Renal cortex interstitium (tissue), 11 donors: ENCODE measurements around the gene MAP3K14. TPM values are rescaled to one million over a fixed set of nuclear protein-coding genes. Genes with fewer than 3 reads are reported as not detected.

Source experiments
- DNase-seq, 11 donors: peaks; one replicate each; pipeline ENCODE4 v3.0.0-alpha.2; 2013; ENCODE audit warnings: low read depth in 9 of 11, low spot score in 4 of 11; ENCODE audit errors: extremely low read depth in 1 of 11
- polyA plus RNA-seq, 3 donors: library from polyadenylated mRNA; unstranded; fragments of 120-200 nt; gene quantifications; one replicate each; pipeline ENCODE4 v1.2.1, GENCODE V29; 2013; ENCODE audit not compliant: insufficient read length in 3 of 3

Gene MAP3K14
- polyA plus RNA-seq, 3 donors = 4.5 to 7.7 (median 5.1) TPM

DNA sequence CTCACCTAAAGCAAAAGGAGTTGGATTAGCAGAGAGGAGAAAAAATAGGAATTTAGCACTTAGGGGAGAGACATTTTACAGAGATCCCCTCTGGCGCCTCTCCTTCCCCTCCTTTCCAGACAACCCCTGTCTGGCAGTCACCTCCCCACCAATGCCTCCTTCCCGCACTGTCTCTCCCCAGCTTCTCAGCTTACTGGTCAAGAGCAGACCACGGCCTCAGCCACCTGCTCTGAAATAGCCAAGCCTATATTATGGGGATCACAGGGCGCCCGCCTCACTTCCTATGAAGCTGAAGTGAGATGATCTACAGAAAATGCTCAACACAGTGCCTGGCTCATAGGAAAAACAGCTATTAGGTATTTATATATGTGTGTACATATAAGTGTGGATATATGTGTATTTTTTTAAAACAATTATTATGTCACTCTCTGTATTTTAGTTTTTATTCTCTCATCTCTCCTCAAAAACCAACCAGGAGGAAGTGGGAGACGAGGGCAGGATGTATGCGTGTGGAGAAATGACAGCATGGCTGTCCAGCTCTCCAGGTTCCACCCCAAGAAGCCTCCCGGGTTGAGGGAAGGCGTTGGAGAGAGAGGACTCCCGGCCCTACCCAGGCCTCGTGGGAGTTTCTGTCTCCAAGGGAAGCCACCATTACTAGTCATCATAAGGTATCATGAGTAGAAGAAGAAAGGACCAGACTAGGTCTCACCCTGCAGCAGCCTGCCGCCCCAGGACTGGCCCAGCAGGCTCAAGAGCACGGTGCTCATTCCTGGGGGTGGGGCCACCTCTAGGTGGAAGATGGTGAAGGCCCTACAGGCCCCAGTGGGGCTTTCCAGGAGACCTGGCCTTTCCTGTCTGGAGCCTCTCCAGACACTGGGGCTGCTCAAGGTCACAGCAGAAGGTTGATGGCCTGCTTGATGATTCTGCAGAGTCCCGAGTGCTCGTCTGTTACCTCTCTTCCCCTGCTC, 27.2 kb downstream of the MAP3K14 start:
- DNase-seq = no peak

DNA sequence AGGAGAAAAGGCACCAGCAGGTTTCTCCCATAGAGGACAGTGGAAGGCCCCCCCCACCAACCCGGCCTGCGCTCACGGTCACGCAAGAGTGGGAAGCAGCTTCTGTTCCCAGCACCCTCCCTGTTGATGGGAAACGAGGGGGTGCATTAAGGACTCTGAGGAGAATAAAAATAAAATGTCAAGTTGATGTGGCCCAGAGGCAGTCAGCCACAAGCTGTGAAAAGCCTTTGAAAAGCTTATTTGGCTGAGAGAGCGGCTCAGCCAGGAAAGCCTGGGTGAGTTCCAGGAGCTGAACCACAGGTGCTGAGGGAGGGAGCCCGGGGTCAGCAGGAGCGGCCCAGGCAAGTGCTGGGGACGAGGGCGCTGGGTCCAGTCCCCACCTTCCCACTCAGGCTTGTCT, 28.0 kb downstream of the MAP3K14 start:
- DNase-seq = no peak

DNA sequence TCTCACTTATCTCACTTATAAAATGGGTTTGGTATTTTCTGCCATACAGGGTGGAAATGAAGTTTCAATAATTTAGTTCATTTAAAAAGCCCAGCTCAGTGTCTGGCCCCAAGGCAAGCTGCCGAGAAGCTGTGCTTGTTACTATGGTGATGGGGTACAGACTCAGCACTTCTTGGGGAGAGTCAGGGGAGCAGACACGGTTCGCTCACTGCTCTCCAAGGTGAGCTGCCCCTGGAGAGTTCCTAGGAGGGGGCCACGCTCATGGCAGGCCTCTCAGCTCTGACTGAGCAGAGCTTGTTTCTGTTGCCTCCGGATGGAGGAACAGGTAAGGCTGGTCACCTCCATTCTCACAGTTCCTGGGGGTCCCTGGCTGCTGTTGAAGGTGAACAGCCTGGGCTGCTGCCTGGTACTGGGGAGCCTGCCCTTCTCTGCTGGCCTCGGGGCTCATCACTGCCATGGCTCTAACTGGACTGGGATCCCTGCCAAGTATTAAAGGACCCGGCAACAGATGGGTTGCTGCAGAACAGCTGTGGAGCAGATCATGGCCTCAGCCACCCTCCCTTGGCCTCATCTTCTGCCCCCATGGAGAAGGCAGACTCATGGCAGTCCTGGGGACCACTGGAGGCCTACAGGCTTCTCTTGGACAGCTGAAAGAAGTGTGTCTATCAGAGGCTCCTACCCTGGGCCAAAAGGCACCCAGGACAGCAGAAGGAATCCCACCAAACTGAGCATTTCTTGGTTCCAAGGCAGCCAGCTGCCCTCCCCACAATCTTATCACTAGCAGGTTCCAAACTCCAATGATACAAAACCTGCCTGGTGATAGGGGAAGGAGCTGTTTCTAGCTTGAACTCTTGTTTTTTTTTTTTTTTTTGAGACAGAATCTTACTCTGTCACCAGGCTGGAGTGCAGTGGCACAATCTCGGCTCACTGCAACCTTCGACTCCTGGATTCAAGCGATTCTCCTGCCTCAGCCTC, 29.0 kb downstream of the MAP3K14 start:
- no peak for DNase-seq

DNA sequence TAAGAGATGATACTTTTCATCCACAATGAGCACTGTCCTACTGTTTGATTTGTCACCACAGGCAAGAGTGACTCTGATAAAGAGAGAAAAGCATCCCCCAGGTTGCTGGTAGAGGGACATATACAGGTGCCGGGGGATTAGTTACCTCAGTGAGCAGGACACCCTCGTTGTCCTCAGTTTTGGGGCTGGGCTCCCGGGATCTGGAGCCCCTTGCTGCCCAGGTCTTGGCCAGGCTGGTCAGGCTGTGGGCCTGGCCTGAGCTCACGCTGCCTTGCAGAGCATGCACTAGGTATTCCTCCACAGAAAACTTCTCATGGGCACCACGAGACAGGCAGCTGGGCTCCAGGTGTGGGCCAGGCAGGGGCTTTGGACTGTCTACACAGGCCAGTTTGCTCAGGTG, 30.5 kb downstream of the MAP3K14 start:
- DNase-seq = no peak

DNA sequence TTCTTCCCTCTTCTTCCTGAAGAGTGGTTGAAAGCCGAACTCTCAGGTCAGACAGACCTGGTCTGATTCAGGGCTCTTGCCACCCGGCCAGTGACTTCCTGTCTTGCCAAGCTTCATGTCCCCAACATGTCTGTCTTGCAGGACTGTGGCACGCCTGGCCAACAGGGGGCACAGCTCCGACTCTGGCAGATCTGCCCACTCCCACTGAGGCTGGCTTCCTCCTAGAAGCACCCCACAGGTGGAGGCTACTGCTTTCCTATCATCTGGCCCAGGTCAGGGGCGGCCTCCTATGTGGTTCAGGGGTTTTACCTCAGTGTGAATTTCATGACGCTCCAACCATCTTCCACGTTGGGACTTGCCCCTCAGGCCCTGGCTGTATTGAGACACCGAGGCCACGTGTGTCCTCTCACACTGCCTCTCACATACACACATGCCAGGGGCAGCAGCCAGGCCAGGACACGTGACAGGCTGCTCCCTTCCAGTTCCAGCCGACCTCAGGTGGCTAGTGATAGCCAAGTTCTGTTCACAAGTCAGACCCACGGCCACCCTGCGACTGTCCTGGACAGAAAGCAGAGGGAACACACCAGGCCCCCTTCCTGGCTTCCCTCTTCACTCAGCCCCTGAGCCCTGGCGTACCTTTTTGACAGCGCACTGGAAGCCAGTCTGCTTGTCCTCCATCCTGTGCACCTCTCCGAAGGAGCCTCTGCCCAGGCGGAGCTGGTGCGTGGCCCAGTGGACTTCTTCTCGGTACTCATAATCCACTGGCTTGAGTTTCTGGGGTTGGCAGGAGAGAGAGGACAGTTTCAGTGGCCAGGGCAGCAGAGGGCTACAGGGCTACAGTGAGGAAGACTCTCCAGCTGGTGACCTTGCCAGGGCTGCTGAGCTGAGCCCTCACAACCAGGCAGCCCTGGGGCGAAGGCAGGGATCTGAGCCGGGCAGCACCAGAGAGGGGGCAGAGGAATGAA, 32.4 kb downstream of the MAP3K14 start:
- no peak for DNase-seq

DNA sequence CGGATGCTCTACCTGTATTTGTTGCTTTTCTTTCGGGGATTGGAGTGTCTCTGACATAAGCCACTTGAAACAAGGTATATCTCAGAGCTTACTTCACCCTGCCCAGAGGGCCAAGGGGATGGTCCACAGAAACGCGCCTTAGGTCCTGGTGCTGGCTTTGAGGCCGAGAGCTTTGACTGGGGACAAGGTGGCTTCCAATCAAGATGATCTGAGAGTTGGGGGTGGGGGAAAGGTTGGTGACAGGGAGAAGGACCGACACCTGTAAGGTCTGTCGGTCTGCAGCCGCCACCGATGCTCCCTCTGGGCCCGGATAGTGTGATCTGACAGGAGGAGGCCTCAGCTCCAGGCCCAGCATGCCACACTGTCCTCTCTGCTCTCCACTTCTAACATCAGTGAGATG, 33.1 kb downstream of the MAP3K14 start:
- no peak for DNase-seq

DNA sequence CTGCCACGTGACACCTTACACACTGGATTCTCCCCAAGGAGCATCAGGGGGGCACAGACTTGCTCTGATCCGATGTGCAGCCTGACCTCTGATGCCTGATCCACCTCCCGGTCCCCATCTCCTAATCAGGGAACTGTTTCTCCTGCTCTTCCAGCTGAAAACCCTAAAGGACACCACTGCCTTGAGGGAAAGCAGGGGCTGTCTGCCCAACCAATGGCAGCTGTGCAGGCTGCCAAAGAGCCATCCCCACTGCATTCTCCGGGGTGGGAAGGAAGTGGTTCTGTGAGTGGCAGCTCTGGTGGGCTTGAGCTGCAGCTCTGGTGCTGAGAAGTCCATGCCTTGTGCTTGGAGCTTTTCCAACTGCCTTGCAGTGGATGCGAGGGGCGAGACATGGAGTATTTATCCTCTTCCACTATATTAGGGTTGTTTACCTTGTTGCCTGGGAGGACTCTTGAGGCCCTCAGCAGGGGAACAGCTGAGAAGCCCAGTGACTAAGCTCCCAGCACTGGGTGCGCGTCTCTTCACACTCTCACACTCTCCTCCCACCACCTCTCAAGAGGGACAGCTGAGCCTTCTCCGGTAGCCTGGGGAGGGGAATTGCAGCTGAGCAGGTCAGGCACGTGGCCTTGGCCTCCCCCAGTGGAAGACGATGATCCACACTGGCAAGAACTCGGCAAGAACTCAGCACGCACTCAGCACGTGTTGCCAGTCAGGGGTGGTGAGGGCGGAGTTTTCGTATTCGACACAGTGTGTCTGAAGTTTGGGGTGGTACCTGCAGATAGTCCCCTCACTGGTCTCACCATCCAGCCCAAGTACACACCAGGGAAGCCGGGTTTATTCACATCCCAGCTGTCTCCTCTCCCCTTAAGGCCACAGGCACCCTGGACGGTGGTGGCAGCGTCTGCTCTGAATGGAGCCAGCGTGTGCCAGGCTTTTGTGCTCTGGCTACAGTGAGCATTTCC, 33.9 kb downstream of the MAP3K14 start:
- no peak for DNase-seq

DNA sequence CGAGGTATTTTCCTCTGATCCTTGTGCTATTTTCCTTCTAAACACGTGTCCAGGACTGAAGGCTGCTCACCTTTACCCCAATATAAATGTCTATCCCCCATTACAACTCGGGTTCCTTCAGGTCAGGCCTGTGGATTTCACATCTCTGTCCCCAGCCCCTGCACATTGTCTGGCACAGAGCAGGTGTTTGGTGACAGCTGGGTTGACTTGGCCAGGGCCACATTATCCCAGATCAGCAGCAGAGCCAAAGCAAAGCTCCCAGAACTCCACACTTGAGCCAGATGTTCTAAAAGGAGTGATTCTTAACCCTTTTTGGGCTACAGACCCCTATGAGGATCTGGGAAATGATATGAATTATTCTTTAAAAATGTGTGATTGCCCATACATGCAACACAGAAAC, 36.9 kb downstream of the MAP3K14 start:
- no peak for DNase-seq

DNA sequence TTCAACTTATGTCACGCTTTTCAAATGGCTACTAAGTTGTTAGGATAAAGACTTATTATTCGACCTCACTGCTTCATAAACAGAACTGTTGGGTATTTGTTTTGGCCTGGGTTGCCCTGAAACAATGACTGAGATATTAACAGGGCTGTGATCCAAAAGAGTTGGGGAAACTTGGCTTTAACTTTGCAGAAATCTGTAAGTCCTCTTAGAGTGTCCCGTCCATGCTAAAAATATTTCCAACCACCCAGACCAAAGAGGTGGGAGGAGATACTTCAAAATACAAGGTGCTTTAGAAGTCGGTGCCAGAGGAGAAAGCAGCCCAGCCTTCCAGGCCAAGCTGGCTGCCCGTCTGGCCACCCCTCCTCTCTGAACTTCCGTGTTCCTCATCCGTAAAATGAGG, 38.8 kb downstream of the MAP3K14 start:
- no peak for DNase-seq

DNA sequence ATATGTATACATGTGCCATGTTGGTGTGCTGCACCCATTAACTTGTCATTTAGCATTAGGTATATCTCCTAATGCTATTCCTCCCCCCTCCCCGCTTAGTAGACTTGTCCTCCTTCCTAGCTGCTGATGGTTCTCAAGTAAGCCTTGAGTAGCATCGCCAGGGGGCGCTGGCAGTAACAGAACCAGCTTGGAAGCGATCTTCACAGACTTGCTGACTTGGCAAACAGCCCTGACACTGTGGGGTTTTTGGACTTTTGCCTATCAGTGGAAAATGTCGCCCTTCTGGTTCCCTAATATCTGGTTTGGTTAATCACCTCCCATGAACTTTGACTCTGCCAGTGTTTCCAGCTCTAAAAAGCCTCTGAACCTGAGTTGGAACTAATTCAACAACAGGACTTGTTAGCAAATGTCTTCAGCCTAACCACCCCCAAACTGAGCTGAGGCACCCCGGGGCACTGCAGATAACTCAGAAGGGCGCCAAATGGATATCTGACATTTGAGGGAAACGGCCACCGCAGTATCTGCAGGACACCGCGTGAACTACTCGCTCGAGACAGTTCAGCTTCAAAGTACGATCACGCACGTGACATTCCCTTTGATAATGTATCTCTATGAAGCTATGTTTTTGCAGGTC, 39.5 kb downstream of the MAP3K14 start:
- peak; percentile 78 to 90 (median 84) for DNase-seq

DNA sequence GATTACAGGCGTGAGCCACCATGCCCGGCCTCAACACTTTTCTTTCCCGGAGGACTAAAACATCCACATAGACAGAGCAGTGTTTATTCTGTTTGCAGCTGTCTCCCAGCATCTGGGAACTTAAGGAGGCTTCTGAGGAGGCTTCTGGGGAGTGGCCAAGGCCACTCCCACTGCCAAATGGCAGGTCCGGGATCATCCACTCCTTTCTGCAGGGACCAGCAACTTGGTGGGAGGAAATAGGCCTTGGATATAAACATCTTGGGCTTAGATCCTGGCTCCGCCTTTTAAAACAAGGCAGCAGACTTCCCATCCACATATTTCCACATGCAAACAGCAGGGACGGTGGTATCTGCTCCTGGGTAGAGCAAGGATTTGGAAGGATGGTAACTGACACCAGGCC, 40.8 kb downstream of the MAP3K14 start:
- no peak for DNase-seq

DNA sequence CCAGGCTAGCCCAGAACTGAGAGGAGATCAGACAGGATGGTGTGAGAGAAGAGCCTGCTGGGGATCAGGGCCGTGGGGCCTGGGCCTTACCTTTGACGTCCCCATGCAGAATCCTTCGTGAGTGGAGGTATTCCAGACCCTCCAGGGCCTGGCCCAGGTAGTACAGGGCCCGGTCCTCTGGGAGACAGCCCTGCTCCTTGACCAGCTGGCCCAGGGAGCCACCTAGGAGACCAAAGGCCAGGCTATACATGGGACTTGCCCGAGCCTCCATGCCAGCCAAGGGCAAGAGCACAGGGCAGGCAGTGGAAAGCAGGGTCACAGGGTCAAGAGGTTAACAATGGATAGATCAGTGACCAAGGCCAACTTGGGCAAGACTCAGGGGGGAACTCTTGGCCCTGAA, 42.8 kb downstream of the MAP3K14 start:
- no peak for DNase-seq

DNA sequence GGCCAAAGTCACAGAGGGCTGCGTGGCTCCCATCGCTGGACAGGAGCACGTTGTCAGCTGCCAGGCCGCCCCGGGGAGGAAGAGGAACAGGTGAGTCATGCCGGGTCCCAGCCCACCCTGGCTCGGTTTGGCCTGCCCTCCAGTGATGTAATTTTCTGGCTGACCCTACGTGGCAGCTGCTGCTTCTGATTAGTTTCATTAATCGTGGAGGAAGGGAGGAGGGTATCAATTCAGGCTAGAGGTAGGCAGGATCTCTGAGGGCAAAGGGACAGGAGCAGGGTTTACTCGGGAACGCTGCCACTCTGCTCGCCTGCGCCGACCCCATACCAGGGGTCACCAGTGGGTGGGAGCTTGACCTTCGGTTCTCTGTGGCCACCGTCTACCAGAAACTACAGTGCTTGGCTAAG, 43.3 kb downstream of the MAP3K14 start:
- no peak for DNase-seq

DNA sequence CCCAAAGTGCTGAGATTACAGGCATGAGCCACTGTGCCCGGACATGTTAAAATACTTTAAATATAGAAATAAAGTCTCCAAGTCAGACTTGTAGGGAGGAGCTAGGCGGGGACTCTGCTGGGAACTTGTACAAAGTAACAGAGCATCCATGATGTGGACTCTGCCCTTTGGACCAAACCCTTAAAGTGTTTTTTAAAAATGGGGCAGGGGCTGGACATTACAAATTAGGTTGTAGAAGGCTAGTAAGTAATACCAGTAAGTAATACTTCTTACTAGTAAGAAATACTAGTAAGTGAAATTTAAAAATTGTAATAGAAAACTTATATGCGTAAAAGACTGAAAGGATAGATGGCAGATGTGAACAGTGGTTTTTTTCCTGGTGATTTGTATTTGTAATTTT, 45.2 kb downstream of the MAP3K14 start:
- DNase-seq = no peak

DNA sequence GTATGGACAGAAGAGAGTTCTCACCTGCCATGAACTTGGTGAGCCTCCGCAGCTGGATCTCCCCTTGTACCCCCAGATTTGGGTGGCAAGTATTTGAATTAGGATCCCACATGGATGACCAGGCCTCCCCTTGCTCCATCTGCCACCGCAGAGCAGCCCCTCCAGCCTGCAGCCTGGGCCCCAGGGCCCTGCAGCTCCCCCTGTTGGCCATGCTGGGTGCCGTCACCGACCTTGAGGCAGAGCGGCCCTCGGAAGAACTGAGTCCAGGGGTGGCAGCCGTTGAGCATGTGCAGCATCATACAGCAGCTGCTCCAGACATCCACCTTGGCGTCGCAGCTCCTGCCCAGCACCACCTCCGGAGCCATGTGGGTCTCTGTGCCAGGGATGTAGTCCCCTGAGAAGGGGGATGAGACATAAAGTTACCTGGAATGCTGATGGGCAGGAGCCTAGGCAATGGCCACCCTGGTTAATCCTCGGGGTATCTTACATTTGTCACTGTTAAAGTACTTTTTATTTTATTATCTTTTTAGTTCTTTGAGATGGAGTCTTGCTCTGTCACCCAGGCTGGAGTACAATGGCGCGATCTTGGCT, 45.9 kb downstream of the MAP3K14 start:
- DNase-seq = no peak

DNA sequence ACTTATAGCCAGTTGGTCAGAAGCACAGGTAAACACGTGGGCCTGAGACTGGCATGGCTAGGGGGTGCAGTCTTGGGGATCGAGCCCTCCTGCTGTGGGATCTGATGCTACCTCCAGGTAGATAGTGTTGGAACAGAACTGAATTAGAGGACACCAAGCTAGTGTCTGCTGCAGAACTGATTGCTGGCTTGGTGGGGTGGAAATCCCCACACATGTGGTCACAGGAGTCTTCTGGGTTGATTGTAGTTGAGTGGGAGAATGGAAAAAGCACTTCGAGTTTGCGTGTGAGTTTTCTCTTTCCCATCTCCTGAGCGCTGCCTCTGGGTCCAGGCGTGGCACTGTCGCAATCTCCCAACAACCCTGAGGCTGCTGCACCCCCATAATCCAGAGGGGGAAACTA, 46.9 kb downstream of the MAP3K14 start:
- DNase-seq = no peak
